ENCODE data around the gene ADI1. TPM values are rescaled to one million over a fixed set of nuclear protein-coding genes. Genes with fewer than 3 reads are reported as not detected.

ADI1 gene
- total RNA-seq, 1 donor from 2014 or later: 41.6 TPM

DNA sequence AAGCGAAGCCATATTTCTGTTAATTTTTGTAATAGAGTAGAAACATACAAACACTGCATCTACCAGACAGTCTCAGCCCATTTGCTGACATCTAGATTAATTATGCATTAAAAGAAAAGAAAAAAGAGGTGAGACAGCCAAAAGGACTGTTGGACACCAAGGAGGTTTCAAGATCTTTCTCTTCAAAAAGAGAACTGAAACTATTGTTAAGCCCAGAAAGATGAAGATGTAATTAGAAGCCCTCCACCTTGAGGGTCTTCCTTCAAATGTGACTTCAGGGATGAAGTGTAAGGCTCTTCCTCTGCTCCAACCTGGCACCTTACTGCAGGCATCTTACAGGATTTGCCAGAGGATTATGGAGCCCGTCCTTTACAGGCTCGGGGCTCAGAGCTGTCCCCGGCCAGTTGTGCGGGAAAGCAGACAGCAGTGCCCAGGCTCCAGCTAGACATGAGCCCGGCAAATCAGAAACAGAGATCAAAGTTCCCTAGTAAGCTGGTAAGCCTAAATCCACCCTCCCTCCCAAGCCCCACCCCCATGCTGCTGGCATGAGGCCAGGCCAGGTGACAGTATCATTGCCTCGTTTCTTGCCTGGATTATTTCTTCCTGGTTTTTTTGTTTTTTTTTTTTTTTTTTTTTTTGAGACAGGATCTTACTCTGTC is 38.9 kb downstream of the ADI1 start:
- Mint-ChIP-seq H3K27me3 (ENCODE audit: low read depth, unreplicated experiment) (no peaks in the 10 kb centered on the region), H3K9me3 (ENCODE audit: unreplicated experiment) (no peaks in the 10 kb centered on the region), H3K4me1 (ENCODE audit: low read depth, unreplicated experiment) (no peaks in the 10 kb centered on the region), H3K27ac (ENCODE audit: unreplicated experiment) (no peak overlapping the region), H3K4me3 (ENCODE audit: unreplicated experiment) (no peak overlapping the region), H3K36me3 (ENCODE audit: low read depth, unreplicated experiment) (peaks cover 6% of the 10 kb centered on the region)
- H3K36me3 ChIP-seq (ENCODE audit: insufficient read depth, low read length): peaks cover 10% of the 10 kb centered on the region
- no peak overlapping the region for H3K4me2 ChIP-seq (ENCODE audit: low read length)
- no peaks in the 10 kb centered on the region for H4K20me1 ChIP-seq (ENCODE audit: insufficient read depth, low read length)
- no peak overlapping the region for H2AFZ ChIP-seq (ENCODE audit: low read depth, low read length)
- TF ChIP-seq, protein P1, sequence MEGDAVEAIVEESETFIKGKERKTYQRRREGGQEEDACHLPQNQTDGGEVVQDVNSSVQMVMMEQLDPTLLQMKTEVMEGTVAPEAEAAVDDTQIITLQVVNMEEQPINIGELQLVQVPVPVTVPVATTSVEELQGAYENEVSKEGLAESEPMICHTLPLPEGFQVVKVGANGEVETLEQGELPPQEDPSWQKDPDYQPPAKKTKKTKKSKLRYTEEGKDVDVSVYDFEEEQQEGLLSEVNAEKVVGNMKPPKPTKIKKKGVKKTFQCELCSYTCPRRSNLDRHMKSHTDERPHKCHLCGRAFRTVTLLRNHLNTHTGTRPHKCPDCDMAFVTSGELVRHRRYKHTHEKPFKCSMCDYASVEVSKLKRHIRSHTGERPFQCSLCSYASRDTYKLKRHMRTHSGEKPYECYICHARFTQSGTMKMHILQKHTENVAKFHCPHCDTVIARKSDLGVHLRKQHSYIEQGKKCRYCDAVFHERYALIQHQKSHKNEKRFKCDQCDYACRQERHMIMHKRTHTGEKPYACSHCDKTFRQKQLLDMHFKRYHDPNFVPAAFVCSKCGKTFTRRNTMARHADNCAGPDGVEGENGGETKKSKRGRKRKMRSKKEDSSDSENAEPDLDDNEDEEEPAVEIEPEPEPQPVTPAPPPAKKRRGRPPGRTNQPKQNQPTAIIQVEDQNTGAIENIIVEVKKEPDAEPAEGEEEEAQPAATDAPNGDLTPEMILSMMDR (IDR thresholded peaks at IDR 0.05; ENCODE audit: insufficient read depth, low read depth, low read length): no peak
- no peak for TF ChIP-seq EZH2 (IDR thresholded peaks at IDR 0.05; ENCODE audit: insufficient read depth, low read length)
- H3K4me3 ChIP-seq (ENCODE audit: insufficient read depth, low read depth, low read length): no peak overlapping the region
- H3K27ac ChIP-seq (ENCODE audit: low read depth, low read length): no peak overlapping the region
- H3K9ac ChIP-seq (ENCODE audit: low read length): no peak overlapping the region
- no peaks in the 10 kb centered on the region for H3K9me3 ChIP-seq (ENCODE audit: insufficient read depth, low read depth, low read length)
- no peaks in the 10 kb centered on the region for H3K4me1 ChIP-seq (ENCODE audit: insufficient read depth, low read length)
- DNase-seq (ENCODE audit: low read depth) (no peak), FAIRE-seq (no peak)
- H3K27me3 ChIP-seq (ENCODE audit: insufficient read depth, low read length): no peaks in the 10 kb centered on the region
- no peaks in the 10 kb centered on the region for H3K79me2 ChIP-seq (ENCODE audit: insufficient read depth, low read length)

DNA sequence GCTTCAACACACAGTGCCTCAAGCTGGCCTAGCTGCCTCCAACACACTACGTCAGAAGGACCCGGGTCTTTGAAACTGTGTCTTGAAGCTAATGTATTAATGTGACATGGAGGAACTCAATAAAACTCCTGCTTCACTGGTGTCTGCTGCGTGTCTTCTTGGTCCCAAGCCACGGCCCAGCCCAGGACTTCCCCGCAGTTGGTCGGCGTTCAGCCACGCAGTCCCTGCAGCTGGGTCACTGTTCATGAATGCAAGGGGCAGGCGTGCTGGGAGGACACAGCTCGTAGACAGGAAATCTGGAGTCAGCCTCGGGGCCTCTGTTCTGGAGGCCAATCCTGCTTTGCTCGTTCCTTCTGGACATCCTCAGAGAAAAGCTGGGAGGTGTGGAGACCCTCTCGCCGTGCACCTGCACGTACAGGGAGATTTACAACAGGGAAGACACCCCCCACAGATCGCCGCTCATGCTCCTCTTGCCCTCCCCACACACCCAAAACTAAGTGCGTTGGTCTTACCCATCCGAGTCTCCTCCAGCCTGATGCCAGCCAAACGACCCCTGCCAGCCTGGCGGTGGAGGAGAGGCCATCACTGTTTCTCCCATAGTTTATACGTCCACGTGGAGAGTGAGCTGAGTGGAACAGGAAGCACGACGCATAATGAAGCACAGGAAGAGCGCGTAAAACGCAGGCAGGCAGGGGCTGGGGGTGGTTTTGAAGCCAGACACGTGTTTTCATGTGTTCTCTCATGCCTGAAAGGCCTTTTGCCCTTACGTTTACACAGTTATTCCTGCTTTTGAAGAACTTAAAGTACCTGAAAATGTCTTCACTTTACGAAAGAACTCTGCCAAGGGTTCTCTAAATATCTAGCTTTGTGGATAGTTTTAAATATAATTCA is 39.7 kb downstream of the ADI1 start:
- no peaks in the 10 kb centered on the region for H3K4me1 Mint-ChIP-seq (ENCODE audit: low read depth, unreplicated experiment)
- H3K27me3 Mint-ChIP-seq (ENCODE audit: low read depth, unreplicated experiment): no peaks in the 10 kb centered on the region
- H3K4me1 ChIP-seq (ENCODE audit: insufficient read depth, low read length): no peaks in the 10 kb centered on the region
- H4K20me1 ChIP-seq (ENCODE audit: insufficient read depth, low read length): no peaks in the 10 kb centered on the region
- no peak overlapping the region for H3K4me3 Mint-ChIP-seq (ENCODE audit: unreplicated experiment)
- no peaks in the 10 kb centered on the region for H3K9me3 ChIP-seq (ENCODE audit: insufficient read depth, low read depth, low read length)
- no peaks in the 10 kb centered on the region for H3K27me3 ChIP-seq (ENCODE audit: insufficient read depth, low read length)
- no peak overlapping the region for H3K27ac ChIP-seq (ENCODE audit: low read depth, low read length)
- TF ChIP-seq, protein P1 (IDR thresholded peaks at IDR 0.05; ENCODE audit: insufficient read depth, low read depth, low read length): no peak
- no peak for TF ChIP-seq EZH2 (IDR thresholded peaks at IDR 0.05; ENCODE audit: insufficient read depth, low read length)
- no peak overlapping the region for H2AFZ ChIP-seq (ENCODE audit: low read depth, low read length)
- FAIRE-seq (no peak), DNase-seq (ENCODE audit: low read depth) (no peak)
- H3K4me3 ChIP-seq (ENCODE audit: insufficient read depth, low read depth, low read length): no peak overlapping the region
- peaks cover 5% of the 10 kb centered on the region for H3K36me3 Mint-ChIP-seq (ENCODE audit: low read depth, unreplicated experiment)
- no peaks in the 10 kb centered on the region for H3K9me3 Mint-ChIP-seq (ENCODE audit: unreplicated experiment)
- no peaks in the 10 kb centered on the region for H3K79me2 ChIP-seq (ENCODE audit: insufficient read depth, low read length)
- no peak overlapping the region for H3K9ac ChIP-seq (ENCODE audit: low read length)
- H3K4me2 ChIP-seq (ENCODE audit: low read length): no peak overlapping the region
- H3K27ac Mint-ChIP-seq (ENCODE audit: unreplicated experiment): no peak overlapping the region
- H3K36me3 ChIP-seq (ENCODE audit: insufficient read depth, low read length): peaks cover 10% of the 10 kb centered on the region

All from astrocyte (in vitro differentiated cells and primary cell).